SK-N-SH (cell line): ENCODE results near the gene INPP5A. TPM values are rescaled to one million over a fixed set of nuclear protein-coding genes. Genes with fewer than 3 reads are reported as not detected.

Source experiments
- CTCF ChIA-PET: fragments of 300-600, 350-600 bp; formaldehyde crosslinking; extraction: SDS; loops from one replicate; lab custom pipeline; 2021; lab: Yijun Ruan, JAX
- POLR2A ChIA-PET: fragments of 350-600 bp; sonication (Branson Sonifier 250); formaldehyde crosslinking; extraction: SDS; loops from one replicate; lab custom pipeline; 2020; ENCODE audit warnings: antibody characterized with exemption, inconsistent platforms; lab: Yijun Ruan, JAX
- DNase-seq: peaks from one replicate; pipeline ENCODE4 v3.0.0; 2012
- H2AFZ ChIP-seq: fragments of 200-600 bp; sonication (generic); 2 replicates; pipeline ENCODE4 v1.8.1; 2016; ENCODE audit warnings: antibody characterized with exemption, mild to moderate bottlenecking, low read depth
- H3F3A ChIP-seq: fragments of 200-600 bp; sonication (generic); replicated peaks from 2 replicates; pipeline ENCODE3; 2016; ENCODE audit warnings: antibody characterized with exemption, mild to moderate bottlenecking; ENCODE audit not compliant: insufficient read depth
- H3K27ac ChIP-seq, 2 experiments: fragments of 200-500 bp in 1 of 2; fragments of 200-600 bp in 1 of 2; sonication (Bioruptor generic) in 1 of 2; sonication (generic), shearing (Covaris generic) in 1 of 2; 2 replicates each; pipeline versions ENCODE4 v1.5.1 to v1.6.1; 2014 to 2016; ENCODE audit warnings: low read depth in 2 of 2, inconsistent platforms in 1 of 2, low read length in 1 of 2, mild to moderate bottlenecking in 1 of 2, mixed read lengths in 1 of 2
- H3K27me3 ChIP-seq: fragments of 200-600 bp; sonication (generic), shearing (Covaris generic); 2 replicates; pipeline ENCODE4 v1.6.1; 2016; ENCODE audit warnings: mixed run types; ENCODE audit not compliant: insufficient read depth
- H3K36me3 ChIP-seq, 2 experiments: fragments of 200-500 bp in 1 of 2; fragments of 200-600 bp in 1 of 2; sonication (Bioruptor generic) in 1 of 2; sonication (generic) in 1 of 2; replicated peaks in 1 of 2; 2 replicates each; pipeline versions ENCODE3 to v1.5.1; 2014 to 2016; ENCODE audit warnings: low read length in 1 of 2, mild to moderate bottlenecking in 1 of 2; ENCODE audit not compliant: insufficient read depth in 2 of 2, control insufficient read depth in 1 of 2
- H3K4me1 ChIP-seq, 2 experiments: fragments of 200-500 bp in 1 of 2; fragments of 200-600 bp in 1 of 2; sonication (Bioruptor generic) in 1 of 2; sonication (generic), shearing (Covaris generic) in 1 of 2; 2 replicates each; pipeline versions ENCODE4 v1.5.1 to v1.6.1; 2014 to 2016; ENCODE audit warnings: low read depth in 1 of 2, low read length in 1 of 2, mixed run types in 1 of 2; ENCODE audit not compliant: insufficient read depth in 2 of 2, control insufficient read depth in 1 of 2
- H3K4me2 ChIP-seq: fragments of 200-600 bp; sonication (generic), shearing (Covaris generic); 2 replicates; pipeline ENCODE4 v1.6.1; 2017; ENCODE audit warnings: mixed run types
- H3K4me3 ChIP-seq, 2 experiments: fragments of 200-500 bp in 1 of 2; fragments of 200-600 bp in 1 of 2; sonication (Bioruptor generic) in 1 of 2; sonication (generic), shearing (Covaris generic) in 1 of 2; 2 replicates each; pipeline versions ENCODE4 v1.5.1 to v1.8.1; 2014 to 2016; ENCODE audit warnings: low read depth in 2 of 2, inconsistent platforms in 1 of 2, low read length in 1 of 2, mild to moderate bottlenecking in 1 of 2, mixed read lengths in 1 of 2, moderate library complexity in 1 of 2
- H3K79me2 ChIP-seq: fragments of 200-600 bp; sonication (generic); 2 replicates; pipeline ENCODE4 v1.8.1; 2017; ENCODE audit warnings: mild to moderate bottlenecking; ENCODE audit not compliant: insufficient read depth
- H3K9ac ChIP-seq: fragments of 200-600 bp; sonication (generic); 2 replicates; pipeline ENCODE4 v1.6.1; 2017; ENCODE audit warnings: mixed run types
- H3K9me2 ChIP-seq: fragments of 200-600 bp; sonication (generic); 2 replicates; pipeline ENCODE4 v1.6.1; 2017; ENCODE audit warnings: mixed run types
- H3K9me3 ChIP-seq: fragments of 200-600 bp; sonication (generic); 2 replicates; pipeline ENCODE4 v1.6.1; 2017; ENCODE audit warnings: mixed run types, mild to moderate bottlenecking, moderate library complexity
- H4K20me1 ChIP-seq: fragments of 200-600 bp; sonication (generic); 2 replicates; pipeline ENCODE4 v1.6.1; 2017; ENCODE audit warnings: mild to moderate bottlenecking, mixed run types; ENCODE audit not compliant: insufficient read depth
- CHD2 ChIP-seq: fragments of 150-350 bp; IDR thresholded peaks from 2 replicates; pipeline ENCODE4 v1.6.1; 2018; ENCODE audit warnings: low read length; ENCODE audit not compliant: partially characterized antibody
- ELF1 ChIP-seq: IDR thresholded peaks from 2 replicates; pipeline ENCODE4 v1.4.0; 2012
- EZH2phosphoT487 ChIP-seq: fragments of 200-600 bp; sonication (generic); IDR thresholded peaks from 2 replicates; pipeline ENCODE4 v1.6.1; 2017; ENCODE audit warnings: low read depth, mixed run types, mild to moderate bottlenecking, antibody characterized with exemption, moderate library complexity, borderline replicate concordance
- FOXM1 ChIP-seq: IDR thresholded peaks from 2 replicates; pipeline ENCODE4 v1.4.0; 2012; ENCODE audit warnings: low read depth, mild to moderate bottlenecking
- JUND ChIP-seq: IDR thresholded peaks from 2 replicates; pipeline ENCODE4 v1.4.0; 2012
- MAX ChIP-seq: IDR thresholded peaks from 2 replicates; pipeline ENCODE4 v1.4.0; 2012; ENCODE audit warnings: low read depth
- MEF2A ChIP-seq: IDR thresholded peaks from 2 replicates; pipeline ENCODE4 v1.4.0; 2012; ENCODE audit warnings: low read depth, borderline replicate concordance
- MXI1 ChIP-seq: IDR thresholded peaks from 2 replicates; pipeline ENCODE4 v1.6.1; 2012; ENCODE audit warnings: mild to moderate bottlenecking, low read depth, low read length, improper control_type of control experiment
- NFIC ChIP-seq: IDR thresholded peaks from 2 replicates; pipeline ENCODE4 v1.4.0; 2012; ENCODE audit warnings: borderline replicate concordance
- NRF1 ChIP-seq: IDR thresholded peaks from 2 replicates; pipeline ENCODE4 v1.6.1; 2012; ENCODE audit warnings: low read depth, mild to moderate bottlenecking, low read length
- PBX3 ChIP-seq: IDR thresholded peaks from 2 replicates; pipeline ENCODE4; 2012
- POLR2AphosphoS5 ChIP-seq: IDR thresholded peaks from 2 replicates; pipeline ENCODE4 v1.6.1; 2012; ENCODE audit warnings: low read depth, low read length
- RXRA ChIP-seq: IDR thresholded peaks from 2 replicates; pipeline ENCODE4 v1.4.0; 2012; ENCODE audit warnings: low read depth, mild to moderate bottlenecking, borderline replicate concordance
- SMC3 ChIP-seq: IDR thresholded peaks from 2 replicates; pipeline ENCODE4 v1.6.1; 2012; ENCODE audit warnings: low read depth, low read length, improper control_type of control experiment
- TAF1 ChIP-seq: IDR thresholded peaks from 2 replicates; pipeline ENCODE4 v1.6.1; 2012; ENCODE audit warnings: low read depth, mild to moderate bottlenecking, low read length, moderate library complexity, borderline replicate concordance
- USF2 ChIP-seq: fragments of 150-350 bp; IDR thresholded peaks from 2 replicates; pipeline ENCODE4 v1.6.1; 2017; ENCODE audit warnings: antibody characterized with exemption, low read length, low read depth, borderline replicate concordance
- YY1 ChIP-seq: IDR thresholded peaks from 2 replicates; pipeline ENCODE4 v1.4.0; 2012; ENCODE audit warnings: low read depth, mild to moderate bottlenecking
- ZBTB33 ChIP-seq: IDR thresholded peaks from 2 replicates; pipeline ENCODE4 v1.4.0; 2012; ENCODE audit warnings: low read depth, borderline replicate concordance
- WGBS: methylation state at CpG from one replicate; pipeline ENCODE4 v1.1.6; 2017; ENCODE audit warnings: low lambda C conversion rate; 5-methylcytosine and 5-hydroxymethylcytosine counted together
- polyA plus RNA-seq, 3 experiments: library from polyadenylated mRNA; depleted of rRNA; stranded (reverse); fragments of >200 nt; gene quantifications; 2 replicates each; pipeline ENCODE4 v1.2.3, GENCODE V29; 2012

The INPP5A gene
- polyA plus RNA-seq, 1 of the 3 experiments (the other 2 are of a cell fraction) = 12.0 TPM

- H3K36me3 ChIP-seq = no peaks in the 10 kb centered on the region
- WGBS = 83% methylated on average over 10 of the region's 21 CpGs
Observed at GRCh38 chr10:132805599-132805998, 268.0 kb downstream of the INPP5A start.

GRCh38 chr10:132806110-132806509, 268.5 kb downstream of the INPP5A start:
- ChIA-PET CTCF (interaction anchor here (0.7 to 2.5 kb wide), 4 partner anchors 11 to 151 kb away, joined by 3 to 11 read pairs (median 6); no protein-coding TSS in a partner anchor), POLR2A (no interaction called here)
- Histone ChIP-seq H3K4me3 (no peak overlapping the region), H3K9me3 (no peaks in the 10 kb centered on the region), H3K27me3 (no peaks in the 10 kb centered on the region), H3K27ac (no peak overlapping the region), H3K4me2 (no peak overlapping the region), H2AFZ (no peak overlapping the region), H3K9me2 (no peaks in the 10 kb centered on the region), H3F3A (no peaks in the 10 kb centered on the region), H3K36me3 (no peaks in the 10 kb centered on the region), H3K79me2 (no peaks in the 10 kb centered on the region), H3K4me1 (peaks cover 0 to 5% of the 10 kb centered on the region in 2 experiments; a peak in 1 of 4 replicates), H3K9ac (no peak overlapping the region), H4K20me1 (no peaks in the 10 kb centered on the region)
- DNase-seq = no peak
- WGBS = 47% methylated on average over 7 of the region's 7 CpGs
- TF ChIP-seq NRF1 (no peak), POLR2AphosphoS5 (no peak), FOXM1 (no peak), ZBTB33 (no peak), ELF1 (no peak), RXRA (no peak), PBX3 (no peak), USF2 (no peak), MXI1 (no peak)

More at GRCh38 chr10:132805599-132805998, 268.0 kb downstream of the INPP5A start:
- ChIA-PET POLR2A (no interaction called here), CTCF (interaction anchor here (0.7 to 2.5 kb wide), 4 partner anchors 11 to 150 kb away, joined by 3 to 11 read pairs (median 6); no protein-coding TSS in a partner anchor)
- no peaks in the 10 kb centered on the region for H3F3A ChIP-seq
- no peaks in the 10 kb centered on the region for H3K9me3 ChIP-seq
- H3K27me3 ChIP-seq = no peaks in the 10 kb centered on the region
- H3K27ac ChIP-seq = no peak overlapping the region
- peak; percentile 42 for DNase-seq
- H3K9me2 ChIP-seq = no peaks in the 10 kb centered on the region
- H3K79me2 ChIP-seq = no peaks in the 10 kb centered on the region
- H2AFZ ChIP-seq = no peak overlapping the region
- no peaks in the 10 kb centered on the region for H4K20me1 ChIP-seq
- H3K4me3 ChIP-seq = no peak overlapping the region
- no peak overlapping the region for H3K4me2 ChIP-seq
- H3K9ac ChIP-seq = no peak overlapping the region
- TF ChIP-seq MAX (no peak), SMC3 (no peak), ZBTB33 (no peak), PBX3 (no peak), JUND (no peak), NFIC (no peak), CHD2 (no peak), TAF1 (no peak), EZH2phosphoT487 (no peak), YY1 (no peak), MEF2A (no peak)
- peaks cover 0 to 5% of the 10 kb centered on the region in 2 experiments; a peak in 1 of 4 replicates for H3K4me1 ChIP-seq
